Keratinocyte (primary cell): ENCODE results near the gene HECTD4. TPM values are rescaled to one million over a fixed set of nuclear protein-coding genes. Genes with fewer than 3 reads are reported as not detected.
"Not testable (repeated sequence)": the region's sequence is repeated elsewhere in the genome, so short reads cannot be mapped to it uniquely, and the experiment has no call there.

Experiments
- DNase-seq: peaks from one replicate; pipeline ENCODE4 v3.0.0-alpha.2; 2011; ENCODE audit warnings: low read depth, missing footprints, low spot score
- FAIRE-seq: peaks from 2 replicates; lab custom pipeline; 2011; peaks lifted over from hg19 to GRCh38; lab: Jason Lieb, UNC
- H2AFZ ChIP-seq: 2 replicates; pipeline ENCODE4 v1.6.0; 2012; ENCODE audit warnings: low read length, control low read depth, inconsistent platforms; ENCODE audit not compliant: control insufficient read depth
- H3K27ac ChIP-seq: 2 replicates; pipeline ENCODE4 v1.5.1; 2011; ENCODE audit warnings: low read length; ENCODE audit not compliant: control insufficient read depth, insufficient read depth
- H3K27me3 ChIP-seq: 3 replicates; pipeline ENCODE4 v1.6.0; 2011; ENCODE audit warnings: low read length; ENCODE audit not compliant: control insufficient read depth, insufficient read depth; ENCODE audit errors: extremely low read depth
- H3K36me3 ChIP-seq, 2 experiments: 2 replicates in 1 of 2; 3 replicates in 1 of 2; pipeline ENCODE4 v1.5.1; 2011; ENCODE audit warnings: low read length in 2 of 2, mild to moderate bottlenecking in 1 of 2; ENCODE audit not compliant: control insufficient read depth in 2 of 2, insufficient read depth in 2 of 2; ENCODE audit errors: extremely low read depth in 1 of 2
- H3K4me1 ChIP-seq: 3 replicates; pipeline ENCODE4 v1.5.1; 2011; ENCODE audit warnings: low read length; ENCODE audit not compliant: control insufficient read depth, insufficient read depth; ENCODE audit errors: extremely low read depth
- H3K4me2 ChIP-seq: 3 replicates; pipeline ENCODE4 v1.6.0; 2011; ENCODE audit warnings: low read depth, low read length; ENCODE audit not compliant: control insufficient read depth, insufficient read depth; ENCODE audit errors: extremely low read depth
- H3K4me3 ChIP-seq, 3 experiments: fragments of 200-600 bp in 1 of 3; sonication (generic) in 1 of 3; 2 replicates in 2 of 3; 3 replicates in 1 of 3; pipeline ENCODE4 v1.5.1; 2011 to 2016; ENCODE audit warnings: low read length in 3 of 3, mild to moderate bottlenecking in 3 of 3, control low read depth in 2 of 3, inconsistent platforms in 1 of 3, low read depth in 1 of 3, mixed read lengths in 1 of 3, mixed run types in 1 of 3, moderate library complexity in 1 of 3; ENCODE audit not compliant: control insufficient read depth in 2 of 3, insufficient read depth in 2 of 3; ENCODE audit errors: extremely low read depth in 1 of 3
- H3K79me2 ChIP-seq: 2 replicates; pipeline ENCODE4 v1.6.0; 2012; ENCODE audit warnings: low read length; ENCODE audit not compliant: control insufficient read depth, insufficient read depth
- H3K9ac ChIP-seq: 3 replicates; pipeline ENCODE4 v1.6.0; 2011; ENCODE audit warnings: low read length; ENCODE audit not compliant: control insufficient read depth, insufficient read depth; ENCODE audit errors: extremely low read depth
- H3K9me1 ChIP-seq: 3 replicates; pipeline ENCODE4 v1.6.0; 2011; ENCODE audit warnings: low read length; ENCODE audit not compliant: control insufficient read depth, insufficient read depth; ENCODE audit errors: extremely low read depth
- H3K9me3 ChIP-seq: 2 replicates; pipeline ENCODE4 v1.5.1; 2012; ENCODE audit warnings: low read depth, low read length; ENCODE audit not compliant: control insufficient read depth
- H4K20me1 ChIP-seq: 3 replicates; pipeline ENCODE4 v1.6.0; 2011; ENCODE audit warnings: low read length; ENCODE audit not compliant: control insufficient read depth, insufficient read depth; ENCODE audit errors: extremely low read depth
- CTCF ChIP-seq, 3 experiments: IDR thresholded peaks in 1 of 3; conservative IDR thresholded peaks in 1 of 3; optimal IDR thresholded peaks in 1 of 3; 2 replicates in 2 of 3; 3 replicates in 1 of 3; pipeline versions ENCODE3 to v1.5.1; 2011; ENCODE audit warnings: low read length in 3 of 3, mild to moderate bottlenecking in 3 of 3, moderate library complexity in 2 of 3, control low read depth in 1 of 3, inconsistent platforms in 1 of 3; ENCODE audit not compliant: insufficient read depth in 2 of 3; ENCODE audit errors: extremely low read depth in 1 of 3
- EZH2 ChIP-seq: IDR thresholded peaks from one replicate; pipeline ENCODE4 v1.6.1; 2012; ENCODE audit warnings: inconsistent platforms, mild to moderate bottlenecking, low read length, moderate library complexity
- dilution Hi-C: fragments of 300-500 bp; cut with MboI; formaldehyde crosslinking; loops from one replicate; pipeline ENCODE4 v1.7.0; 2020; ENCODE audit warnings: low sequenced_read_pairs; ENCODE audit not compliant: extremely low pct_ligation_motif_present
- polyA plus RNA-seq, 5 experiments: library from polyadenylated mRNA; depleted of rRNA in 3 of 5; stranded (reverse) in 3 of 5; stranded (forward) in 1 of 5; unstranded in 1 of 5; fragments of >200 nt; gene quantifications; 1 replicate in 1 of 5; 2 replicates in 3 of 5; 3 replicates in 1 of 5; pipeline versions ENCODE4 v1.2.1 to v1.2.3, GENCODE V29; 2011 to 2012; ENCODE audit warnings: missing spikeins in 2 of 5, low read depth in 1 of 5, low replicate concordance in 1 of 5

Gene HECTD4
- polyA plus RNA-seq, 1 donor (not counting 4 experiments of a cell fraction or from before 2014, with no cell fraction given): 7.5 TPM

- DNase-seq: no peak
- Histone ChIP-seq H3K27me3 (no peaks in the 10 kb centered on the region), H3K9me1 (no peaks in the 10 kb centered on the region), H4K20me1 (no peaks in the 10 kb centered on the region), H3K36me3 (peaks cover 0 to 14% of the 10 kb centered on the region in 2 experiments), H3K4me1 (no peaks in the 10 kb centered on the region), H3K9ac (no peak overlapping the region), H3K4me2 (no peak overlapping the region), H3K9me3 (no peaks in the 10 kb centered on the region), H2AFZ (no peak overlapping the region), H3K4me3 (no peak overlapping the region), H3K27ac (no peak overlapping the region), H3K79me2 (no peaks in the 10 kb centered on the region)
- no peak for FAIRE-seq
- dilution Hi-C loops: no loop called here
- TF ChIP-seq EZH2 (no peak), CTCF (optimal IDR thresholded peaks at IDR 0.05 in 1 of 3, IDR thresholded peaks at IDR 0.05 in 1 of 3, conservative IDR thresholded peaks at IDR 0.05 in 1 of 3; ENCODE audit: extremely low read depth in 1 of 3, insufficient read depth in 2 of 3, low read length in 3 of 3) (no peak)
Observed at GRCh38 chr12:112159146-112159541, 223.1 kb downstream of the HECTD4 start.

- H3K36me3 ChIP-seq: peaks cover 0 to 14% of the 10 kb centered on the region in 2 experiments
- H2AFZ ChIP-seq, H3K9me3 ChIP-seq, H3K9me1 ChIP-seq, dilution Hi-C loops, H4K20me1 ChIP-seq, FAIRE-seq, H3K27ac ChIP-seq, DNase-seq, H3K79me2 ChIP-seq, H3K4me3 ChIP-seq, H3K4me1 ChIP-seq, H3K9ac ChIP-seq, H3K27me3 ChIP-seq, H3K4me2 ChIP-seq: not testable (repeated sequence)
Observed at GRCh38 chr12:112158461-112159145, 223.6 kb downstream of the HECTD4 start.

- H3K9me1 ChIP-seq: no peaks in the 10 kb centered on the region
- H3K4me2 ChIP-seq: no peak overlapping the region
- no peak overlapping the region for H2AFZ ChIP-seq
- peaks cover 16 to 32% of the 10 kb centered on the region in 2 experiments for H3K36me3 ChIP-seq
- H3K4me3 ChIP-seq: no peak overlapping the region
- no peaks in the 10 kb centered on the region for H3K9me3 ChIP-seq
- H3K27ac ChIP-seq: no peak overlapping the region
- no peaks in the 10 kb centered on the region for H4K20me1 ChIP-seq
- peaks cover 3% of the 10 kb centered on the region for H3K4me1 ChIP-seq
- dilution Hi-C loops: no loop called here
- H3K79me2 ChIP-seq: no peaks in the 10 kb centered on the region
- no peak for TF ChIP-seq CTCF (optimal IDR thresholded peaks at IDR 0.05 in 1 of 3, IDR thresholded peaks at IDR 0.05 in 1 of 3, conservative IDR thresholded peaks at IDR 0.05 in 1 of 3; ENCODE audit: extremely low read depth in 1 of 3, insufficient read depth in 2 of 3, low read length in 3 of 3)
- TF ChIP-seq EZH2: no peak
- FAIRE-seq (no peak), DNase-seq (no peak)
- H3K27me3 ChIP-seq: no peaks in the 10 kb centered on the region
- H3K9ac ChIP-seq: no peak overlapping the region
Observed at GRCh38 chr12:112153893-112154219, 228.4 kb downstream of the HECTD4 start.
